Large intestine (tissue), 3 donors: Measurements from ENCODE around the gene TRPC4AP. TPM values are rescaled to one million over a fixed set of nuclear protein-coding genes. Genes with fewer than 3 reads are reported as not detected.

Source experiments
- DNase-seq, 2 donors: peaks; one replicate each; pipeline versions ENCODE4 v3.0.0 to v3.0.0-alpha.2; 2013
- H3K27ac ChIP-seq: one replicate; pipeline ENCODE4 v1.5.1; 2013; ENCODE audit warnings: low read length
- H3K27me3 ChIP-seq: 2 replicates; pipeline ENCODE4 v1.6.1; 2013; ENCODE audit warnings: low read length; ENCODE audit not compliant: control insufficient read depth, insufficient read depth
- H3K36me3 ChIP-seq: 2 replicates; pipeline ENCODE4 v1.6.1; 2013; ENCODE audit warnings: low read length; ENCODE audit not compliant: control insufficient read depth, insufficient read depth
- H3K4me1 ChIP-seq: one replicate; pipeline ENCODE4 v1.6.1; 2013; ENCODE audit warnings: low read length; ENCODE audit not compliant: control insufficient read depth, insufficient read depth
- H3K4me3 ChIP-seq: one replicate; pipeline ENCODE4 v1.5.1; 2013; ENCODE audit warnings: low read length
- H3K9me3 ChIP-seq: one replicate; pipeline ENCODE4 v1.6.1; 2013; ENCODE audit warnings: mild to moderate bottlenecking, low read depth, low read length, moderate library complexity; ENCODE audit not compliant: control insufficient read depth
- WGBS: methylation state at CpG from one replicate; pipeline ENCODE4 v1.1.5; 2013; ENCODE audit warnings: low lambda C conversion rate; ENCODE audit not compliant: insufficient coverage; 5-methylcytosine and 5-hydroxymethylcytosine counted together
- polyA plus RNA-seq: library from polyadenylated mRNA; unstranded; fragments of 120-200 nt; gene quantifications from one replicate; pipeline ENCODE4 v1.2.1, GENCODE V29; 2013

Gene TRPC4AP
- polyA plus RNA-seq, 1 donor = 51.6 TPM

DNA sequence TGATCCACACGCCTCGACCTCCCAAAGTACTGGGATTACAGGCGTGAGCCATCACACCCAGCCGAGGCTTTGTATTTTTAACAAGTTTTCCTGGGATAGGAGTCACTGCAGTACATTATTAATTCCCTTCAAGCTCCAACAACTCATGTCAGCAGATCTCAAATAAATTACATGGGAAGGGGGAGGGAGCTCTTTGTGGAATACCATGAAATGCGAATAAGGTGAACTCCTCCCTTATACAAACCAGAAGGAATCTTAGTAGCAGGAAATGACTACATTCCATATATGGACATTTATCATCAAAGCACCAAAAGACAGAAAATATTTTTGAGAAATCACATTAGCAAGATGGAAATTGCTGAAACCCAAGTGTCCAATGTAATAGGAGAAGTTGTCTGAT is 139.9 kb downstream of the TRPC4AP start:
- no peak overlapping the region for H3K27ac ChIP-seq
- no peak for DNase-seq
- H3K36me3 ChIP-seq = no peaks in the 10 kb centered on the region
- WGBS = no CpG with 5 or more reads among the region's 5 CpGs
- peaks cover 14% of the 10 kb centered on the region for H3K4me1 ChIP-seq
- peaks cover 14% of the 10 kb centered on the region for H3K27me3 ChIP-seq
- H3K4me3 ChIP-seq = no peak overlapping the region
- no peaks in the 10 kb centered on the region for H3K9me3 ChIP-seq

Other genes with a start within 250 kb of the TRPC4AP start
- 7.9 TPM for gene GGT7, start 220.0 kb downstream of the TRPC4AP start, polyA plus RNA-seq
- 30.4 TPM for gene ACSS2, start 216.2 kb downstream of the TRPC4AP start, polyA plus RNA-seq
- gene GSS, start 137.0 kb downstream of the TRPC4AP start, polyA plus RNA-seq = 19.1 TPM
- 0.46 TPM for gene MYH7B, start 136.9 kb downstream of the TRPC4AP start, polyA plus RNA-seq
- 18.6 TPM for gene EDEM2, start 54.5 kb upstream of the TRPC4AP start, polyA plus RNA-seq
- 31.5 TPM for gene PROCR, start 79.3 kb upstream of the TRPC4AP start, polyA plus RNA-seq
- 3.9 TPM for gene MMP24, start 133.9 kb upstream of the TRPC4AP start, polyA plus RNA-seq
- gene MMP24OS, start 185.3 kb upstream of the TRPC4AP start, polyA plus RNA-seq = 43.8 TPM
- 172 TPM for gene EIF6, start 192.0 kb upstream of the TRPC4AP start, polyA plus RNA-seq
- 0.01 TPM for gene FAM83C, start 199.6 kb upstream of the TRPC4AP start, polyA plus RNA-seq